Hepatocyte (in vitro differentiated cells): ENCODE data around the gene ALX3. TPM values are rescaled to one million over a fixed set of nuclear protein-coding genes. Genes with fewer than 3 reads are reported as not detected.

ENCODE experiments used
- DNase-seq: peaks from one replicate; pipeline ENCODE4 v3.0.0-alpha.2; 2016; ENCODE audit warnings: low spot score
- H2AFZ ChIP-seq: fragments of 200-600 bp; sonication (generic); 2 replicates; pipeline ENCODE4 v1.6.0; 2016; ENCODE audit warnings: antibody characterized with exemption, mild to moderate bottlenecking
- H3K27ac ChIP-seq: fragments of 200-600 bp; sonication (generic); 2 replicates; pipeline ENCODE4 v1.5.1; 2016; ENCODE audit warnings: mild to moderate bottlenecking
- H3K27me3 ChIP-seq: fragments of 200-600 bp; sonication (generic); 2 replicates; pipeline ENCODE4 v1.6.1; 2016
- H3K36me3 ChIP-seq: fragments of 200-600 bp; sonication (generic); replicated peaks from 2 replicates; pipeline ENCODE4 v1.5.1; 2016; ENCODE audit warnings: low read depth; ENCODE audit not compliant: insufficient read depth
- H3K4me1 ChIP-seq: fragments of 200-600 bp; sonication (generic); 2 replicates; pipeline ENCODE4 v1.5.1; 2016; ENCODE audit warnings: mild to moderate bottlenecking, moderate library complexity; ENCODE audit not compliant: insufficient read depth
- H3K4me2 ChIP-seq: fragments of 200-600 bp; sonication (generic); 2 replicates; pipeline ENCODE4 v1.6.0; 2016
- H3K4me3 ChIP-seq: fragments of 200-600 bp; sonication (generic); 2 replicates; pipeline ENCODE4 v1.5.1; 2016; ENCODE audit warnings: mild to moderate bottlenecking
- H3K79me2 ChIP-seq: fragments of 200-600 bp; sonication (generic); 2 replicates; pipeline ENCODE4 v1.6.0; 2017; ENCODE audit warnings: mild to moderate bottlenecking
- H3K9me2 ChIP-seq: fragments of 200-600 bp; sonication (generic); replicated peaks from 2 replicates; pipeline ENCODE4 v1.6.0; 2017; ENCODE audit warnings: mild to moderate bottlenecking; ENCODE audit not compliant: insufficient read depth
- H3K9me3 ChIP-seq: fragments of 200-600 bp; sonication (generic); 2 replicates; pipeline ENCODE4 v1.5.1; 2016; ENCODE audit warnings: low read depth, mild to moderate bottlenecking
- H4K20me1 ChIP-seq: fragments of 200-600 bp; sonication (generic); 2 replicates; pipeline ENCODE4 v1.6.0; 2016; ENCODE audit warnings: mild to moderate bottlenecking; ENCODE audit not compliant: insufficient read depth, poor library complexity, severe bottlenecking
- CTCF ChIP-seq: fragments of 200-600 bp; sonication (generic); IDR thresholded peaks from 2 replicates; pipeline ENCODE4 v1.5.1; 2016; ENCODE audit warnings: antibody characterized with exemption, mild to moderate bottlenecking; ENCODE audit not compliant: poor library complexity
- EZH2 ChIP-seq: fragments of 200-600 bp; sonication (generic); IDR thresholded peaks from 2 replicates; pipeline ENCODE4 v1.6.1; 2016; ENCODE audit warnings: antibody characterized with exemption, mild to moderate bottlenecking, borderline replicate concordance
- EZH2phosphoT487 ChIP-seq: fragments of 200-600 bp; sonication (generic); IDR thresholded peaks from one replicate; pipeline ENCODE4 v1.6.1; 2018; ENCODE audit warnings: antibody characterized with exemption, mild to moderate bottlenecking, low read depth, moderate library complexity; ENCODE audit not compliant: unreplicated experiment, severe bottlenecking
- WGBS: methylation state at CpG from one replicate; pipeline ENCODE4 v1.1.6; 2016; ENCODE audit warnings: low lambda C conversion rate; ENCODE audit errors: missing lambda C conversion rate; 5-methylcytosine and 5-hydroxymethylcytosine counted together
- polyA plus RNA-seq: library from polyadenylated mRNA; unstranded; fragments of >200 nt; fragmentation: Nextera tagmentation; extraction: Ambion mirVana; gene quantifications from 2 replicates; pipeline ENCODE4 v1.2.1, GENCODE V29; 2016
- total RNA-seq: library from RNA; depleted of rRNA; stranded (reverse); fragments of >200 nt; gene quantifications from 2 replicates; pipeline ENCODE4 v1.2.3, GENCODE V29; 2014

The ALX3 gene
- total and polyA plus RNA-seq, 2 experiments from 2014 or later, result 0.27 to 0.92 TPM

GRCh38 chr1:110055493-110056284 is 14.8 kb downstream of the ALX3 start:
- Histone ChIP-seq H3K79me2 (no peaks in the 10 kb centered on the region), H3K9me2 (no peaks in the 10 kb centered on the region), H4K20me1 (peaks cover 2% of the 10 kb centered on the region), H3K4me1 (peaks cover 7% of the 10 kb centered on the region), H3K36me3 (no peaks in the 10 kb centered on the region), H2AFZ (no peak overlapping the region), H3K4me2 (no peak overlapping the region), H3K27ac (no peak overlapping the region), H3K4me3 (no peak overlapping the region), H3K27me3 (no peaks in the 10 kb centered on the region), H3K9me3 (no peaks in the 10 kb centered on the region)
- 74% methylated on average over 5 of the region's 5 CpGs for WGBS
- TF ChIP-seq EZH2, result no peak
- no peak for TF ChIP-seq CTCF
- no peak for TF ChIP-seq EZH2phosphoT487
- DNase-seq, result no peak

GRCh38 chr1:110053552-110054428 is 16.7 kb downstream of the ALX3 start:
- Histone ChIP-seq H3K27ac (no peak overlapping the region), H3K4me2 (no peak overlapping the region), H2AFZ (no peak overlapping the region), H4K20me1 (peaks cover 2% of the 10 kb centered on the region), H3K4me1 (peaks cover 4% of the 10 kb centered on the region), H3K9me2 (no peaks in the 10 kb centered on the region), H3K9me3 (no peaks in the 10 kb centered on the region), H3K27me3 (no peaks in the 10 kb centered on the region), H3K4me3 (no peak overlapping the region), H3K36me3 (no peaks in the 10 kb centered on the region), H3K79me2 (no peaks in the 10 kb centered on the region)
- WGBS, result 80% methylated on average over 16 of the region's 16 CpGs
- peak; percentile 67 for DNase-seq
- no peak for TF ChIP-seq EZH2phosphoT487
- TF ChIP-seq CTCF, result peak; percentile 86
- no peak for TF ChIP-seq EZH2

- Histone ChIP-seq H2AFZ (no peak overlapping the region), H3K27me3 (no peaks in the 10 kb centered on the region), H3K9me2 (no peaks in the 10 kb centered on the region), H3K4me1 (no peaks in the 10 kb centered on the region), H3K9me3 (no peaks in the 10 kb centered on the region), H3K27ac (no peak overlapping the region), H3K79me2 (no peaks in the 10 kb centered on the region), H4K20me1 (peaks cover 2% of the 10 kb centered on the region), H3K36me3 (no peaks in the 10 kb centered on the region), H3K4me2 (no peak overlapping the region), H3K4me3 (no peak overlapping the region)
- no peak for TF ChIP-seq EZH2phosphoT487
- no peak for TF ChIP-seq CTCF
- TF ChIP-seq EZH2, result no peak
- DNase-seq, result no peak
- WGBS, result 80% methylated on average over 2 of the region's 2 CpGs
Observed at GRCh38 chr1:110051262-110051648, 19.2 kb downstream of the ALX3 start.
